Endothelial cell (in vitro differentiated cells): Measurements from ENCODE around the gene HSP90AA1. TPM values are rescaled to one million over a fixed set of nuclear protein-coding genes. Genes with fewer than 3 reads are reported as not detected.

ENCODE experiments used
- DNase-seq: peaks from one replicate; pipeline ENCODE4 v3.0.0; 2021; ENCODE audit warnings: low spot score
- H3K27ac Mint-ChIP-seq: one replicate; pipeline ENCODE4 v1.8.0; 2021; ENCODE audit warnings: mixed read lengths, inconsistent platforms; ENCODE audit not compliant: unreplicated experiment
- H3K27me3 Mint-ChIP-seq: one replicate; pipeline ENCODE4 v1.8.0; 2021; ENCODE audit warnings: mild to moderate bottlenecking, moderate library complexity, mixed read lengths, inconsistent platforms; ENCODE audit not compliant: unreplicated experiment
- H3K36me3 Mint-ChIP-seq: one replicate; pipeline ENCODE4 v1.8.0; 2021; ENCODE audit warnings: mild to moderate bottlenecking, low read depth, mixed read lengths, inconsistent platforms; ENCODE audit not compliant: unreplicated experiment
- H3K4me1 Mint-ChIP-seq: one replicate; pipeline ENCODE4 v1.8.0; 2021; ENCODE audit warnings: mild to moderate bottlenecking, mixed read lengths, inconsistent platforms; ENCODE audit not compliant: unreplicated experiment
- H3K4me3 Mint-ChIP-seq: one replicate; pipeline ENCODE4 v1.8.0; 2021; ENCODE audit warnings: mild to moderate bottlenecking, mixed read lengths, inconsistent platforms; ENCODE audit not compliant: unreplicated experiment
- H3K9me3 Mint-ChIP-seq: one replicate; pipeline ENCODE4 v1.8.0; 2021; ENCODE audit warnings: mixed read lengths, inconsistent platforms; ENCODE audit not compliant: unreplicated experiment
- CTCF ChIP-seq: fragments of 200-600 bp; sonication (generic); IDR thresholded peaks from one replicate; pipeline ENCODE4 v1.5.0; 2021; ENCODE audit warnings: antibody characterized with exemption; ENCODE audit not compliant: unreplicated experiment
- total RNA-seq: library from RNA; stranded (reverse); fragmentation: NEBNext Ultra II Directional; extraction: Animal tissue kit (Norgen Biotek cat#: 25700); gene quantifications from one replicate; pipeline ENCODE4 v1.2.1, GENCODE V29; 2021; ENCODE audit not compliant: unreplicated experiment

Gene HSP90AA1
- total RNA-seq, 1 donor from 2014 or later = 246 TPM

- peaks cover 11% of the 10 kb centered on the region for H3K27me3 Mint-ChIP-seq
- H3K9me3 Mint-ChIP-seq = no peaks in the 10 kb centered on the region
- H3K4me3 Mint-ChIP-seq = no peak overlapping the region
- no peaks in the 10 kb centered on the region for H3K36me3 Mint-ChIP-seq
- DNase-seq = no peak
- H3K27ac Mint-ChIP-seq = no peak overlapping the region
- TF ChIP-seq CTCF = no peak
- H3K4me1 Mint-ChIP-seq = peaks cover 19% of the 10 kb centered on the region
Measured at GRCh38 chr14:102094101-102094500, 7.3 kb upstream of the HSP90AA1 start.

- Mint-ChIP-seq H3K27me3 (peaks cover 11% of the 10 kb centered on the region), H3K9me3 (no peaks in the 10 kb centered on the region), H3K4me1 (peaks cover 30% of the 10 kb centered on the region), H3K27ac (no peak overlapping the region), H3K36me3 (no peaks in the 10 kb centered on the region), H3K4me3 (no peak overlapping the region)
- no peak for DNase-seq
- TF ChIP-seq CTCF = no peak
Measured at GRCh38 chr14:102092806-102093205, 6.0 kb upstream of the HSP90AA1 start.

GRCh38 chr14:102090713-102091112, 3.9 kb upstream of the HSP90AA1 start:
- Mint-ChIP-seq H3K27ac (no peak overlapping the region), H3K4me3 (no peak overlapping the region), H3K4me1 (peaks cover 27% of the 10 kb centered on the region), H3K27me3 (peaks cover 9% of the 10 kb centered on the region), H3K9me3 (no peaks in the 10 kb centered on the region), H3K36me3 (peaks cover 6% of the 10 kb centered on the region)
- no peak for DNase-seq
- TF ChIP-seq CTCF = no peak

- H3K4me3 Mint-ChIP-seq = peak overlapping the region; percentile 54
- H3K27ac Mint-ChIP-seq = peak overlapping the region; percentile 84
- no peaks in the 10 kb centered on the region for H3K9me3 Mint-ChIP-seq
- peaks cover 15% of the 10 kb centered on the region for H3K36me3 Mint-ChIP-seq
- H3K27me3 Mint-ChIP-seq = peaks cover 11% of the 10 kb centered on the region
- peaks cover 35% of the 10 kb centered on the region for H3K4me1 Mint-ChIP-seq
- DNase-seq = no peak
- peak; percentile 22 for TF ChIP-seq CTCF
Measured at GRCh38 chr14:102089621-102090343, 2.9 kb upstream of the HSP90AA1 start.

- TF ChIP-seq CTCF = no peak
- DNase-seq = peak; percentile 58
- no peaks in the 10 kb centered on the region for H3K9me3 Mint-ChIP-seq
- H3K27me3 Mint-ChIP-seq = peaks cover 9% of the 10 kb centered on the region
- H3K27ac Mint-ChIP-seq = peak overlapping the region; percentile 92
- H3K36me3 Mint-ChIP-seq = peaks cover 29% of the 10 kb centered on the region
- peaks cover 43% of the 10 kb centered on the region for H3K4me1 Mint-ChIP-seq
- H3K4me3 Mint-ChIP-seq = peak overlapping the region; percentile 81
Measured at GRCh38 chr14:102088012-102088792, 1.4 kb upstream of the HSP90AA1 start.
